Ishikawa (cell line): Measurements from ENCODE around the gene PEX3.

ENCODE experiments used
- CREB1 ChIP-seq: IDR thresholded peaks from 2 replicates; pipeline ENCODE4 v1.6.1; 2012; ENCODE audit warnings: low read depth
- RAD21 ChIP-seq: IDR thresholded peaks from 2 replicates; pipeline ENCODE4 v1.6.1; 2012; ENCODE audit warnings: low read depth
- TAF1 ChIP-seq: IDR thresholded peaks from 2 replicates; pipeline ENCODE4 v1.6.1; 2012; ENCODE audit warnings: low read depth, mild to moderate bottlenecking

DNA sequence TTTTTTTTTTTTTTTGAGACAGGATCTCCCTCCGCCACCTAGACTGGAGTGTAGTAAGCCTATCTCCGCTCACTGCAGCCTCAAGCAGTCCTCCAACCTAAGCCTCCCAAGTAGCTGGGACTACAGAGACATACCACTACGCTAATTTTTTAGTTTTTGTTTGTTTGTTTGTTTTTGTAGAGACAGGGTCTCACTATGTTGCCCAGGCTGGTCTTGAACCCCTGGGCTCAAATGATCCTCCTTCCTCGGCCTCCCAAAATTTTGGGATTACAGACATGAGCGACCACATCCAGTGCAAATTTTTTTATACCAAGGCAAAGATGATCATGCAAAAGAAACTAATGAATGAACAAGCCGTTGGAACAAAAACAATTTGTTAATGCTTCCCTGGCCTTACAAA lies 55.6 kb downstream of the PEX3 start:
- no peak for TF ChIP-seq RAD21
- no peak for TF ChIP-seq CREB1
- TF ChIP-seq TAF1, result no peak
